GM19455 (cell line): ENCODE data around the gene RPA3.

Experiments used
- ATAC-seq: cut with Tn5 transposase; IDR thresholded peaks from one replicate; pipeline ENCODE4 v1.9.1; 2021; ENCODE audit not compliant: unreplicated experiment

Gene RPA3

DNA sequence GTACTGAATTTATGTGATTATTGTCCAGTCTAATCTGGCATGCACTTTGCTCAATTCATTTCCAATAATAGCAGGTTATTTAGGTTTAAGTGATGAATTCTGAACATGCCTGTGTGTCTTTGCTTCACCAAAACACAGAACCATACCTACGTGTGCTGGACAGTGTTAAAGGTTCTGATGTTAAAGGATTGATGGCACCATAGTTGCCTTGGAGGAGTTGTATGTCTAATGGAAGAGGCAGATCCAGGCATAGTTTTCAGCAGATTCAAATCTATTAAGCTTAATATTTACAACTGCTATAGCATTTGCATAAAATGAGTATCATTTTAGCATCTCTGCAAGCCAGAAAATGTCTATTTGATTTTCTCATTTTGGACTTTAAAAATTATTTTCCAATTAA is 105.9 kb downstream of the RPA3 start:
- no peak for ATAC-seq

- no peak for ATAC-seq
Measured at GRCh38 chr7:7609330-7609729, 109.1 kb downstream of the RPA3 start.

DNA sequence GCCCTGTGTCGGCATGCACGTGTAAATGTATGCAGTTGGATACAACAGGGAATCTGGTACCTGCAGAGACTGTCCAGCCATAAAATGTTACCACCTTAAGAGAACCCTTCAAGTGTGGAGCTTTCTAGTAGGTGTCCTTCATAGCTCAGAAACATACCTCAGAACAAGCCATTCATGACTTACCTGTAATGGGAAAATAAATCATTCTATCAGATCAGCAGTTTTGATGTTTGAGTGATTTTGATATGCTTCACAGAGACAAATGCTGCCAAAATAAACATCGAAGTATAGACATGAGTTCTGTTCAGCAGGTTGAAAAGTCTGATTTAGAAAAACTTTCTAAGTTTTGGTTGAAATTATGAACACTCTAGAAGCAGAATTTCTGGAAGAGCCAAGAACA is 111.4 kb downstream of the RPA3 start:
- no peak for ATAC-seq

DNA sequence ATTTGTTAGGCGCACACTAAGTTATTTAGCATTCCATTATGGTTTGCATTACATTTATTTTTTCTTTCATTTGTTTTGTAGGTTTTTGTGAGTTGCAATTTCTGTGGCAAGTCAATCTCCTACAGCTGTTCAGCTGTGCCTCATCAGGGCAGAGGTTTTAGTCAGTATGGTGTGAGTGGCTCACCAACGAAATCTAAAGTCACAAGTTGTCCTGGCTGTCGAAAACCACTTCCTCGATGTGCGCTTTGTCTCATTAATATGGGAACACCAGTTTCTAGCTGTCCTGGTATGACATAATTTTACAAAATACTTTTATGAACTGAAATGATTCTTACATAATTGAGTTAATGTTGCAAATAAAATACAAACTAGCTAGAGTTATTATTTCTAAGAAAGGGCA is 122.2 kb downstream of the RPA3 start:
- ATAC-seq, result no peak

DNA sequence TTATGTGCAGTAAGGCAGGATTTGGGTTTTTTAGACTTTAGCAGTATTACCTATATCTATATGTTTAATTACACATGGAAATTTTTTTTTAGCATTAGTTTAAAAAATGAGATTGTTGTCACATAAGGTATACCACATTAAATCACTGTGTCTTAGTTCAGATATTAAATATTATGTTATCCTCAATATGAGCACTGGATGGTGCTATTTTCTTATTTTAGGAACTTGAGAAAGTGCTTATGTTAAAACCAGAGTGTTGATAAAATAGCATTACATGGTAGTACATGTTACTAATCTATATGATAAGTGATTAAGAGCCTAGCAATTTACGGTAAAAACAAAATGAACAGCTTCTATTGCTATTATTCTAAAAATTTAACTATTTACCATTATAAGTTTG is 123.0 kb downstream of the RPA3 start:
- no peak for ATAC-seq
